Endodermal cell (in vitro differentiated cells): ENCODE results near the gene TOM1. TPM values are rescaled to one million over a fixed set of nuclear protein-coding genes. Genes with fewer than 3 reads are reported as not detected.

Experiments
- DNase-seq: peaks from one replicate; pipeline ENCODE4 v3.0.0-alpha.2; 2017
- H3K27ac ChIP-seq: 2 replicates; pipeline ENCODE4 v1.5.1; 2013; ENCODE audit warnings: mild to moderate bottlenecking, low read depth, low read length, moderate library complexity
- H3K27me3 ChIP-seq: 2 replicates; pipeline ENCODE4 v1.6.1; 2013; ENCODE audit warnings: mild to moderate bottlenecking, low read length, moderate library complexity; ENCODE audit not compliant: insufficient read depth, control insufficient read depth, poor library complexity, severe bottlenecking
- H3K36me3 ChIP-seq: 2 replicates; pipeline ENCODE4 v1.7.0; 2013; ENCODE audit warnings: mild to moderate bottlenecking, low read length, moderate library complexity; ENCODE audit not compliant: control insufficient read depth, insufficient read depth
- H3K4me1 ChIP-seq: one replicate; pipeline ENCODE4 v1.7.0; 2013; ENCODE audit warnings: low read length; ENCODE audit not compliant: control insufficient read depth, insufficient read depth
- H3K4me3 ChIP-seq: 2 replicates; pipeline ENCODE4 v1.5.1; 2013; ENCODE audit warnings: mild to moderate bottlenecking, low read length, moderate library complexity
- H3K9ac ChIP-seq: 2 replicates; pipeline ENCODE4 v1.6.1; 2013; ENCODE audit warnings: mild to moderate bottlenecking, low read length, moderate library complexity; ENCODE audit not compliant: poor library complexity, severe bottlenecking; ENCODE audit errors: extremely low read depth
- H3K9me3 ChIP-seq: 2 replicates; pipeline ENCODE4 v1.6.1; 2013; ENCODE audit warnings: mild to moderate bottlenecking, low read length, moderate library complexity; ENCODE audit not compliant: control insufficient read depth
- H3K27ac Mint-ChIP-seq: 2 replicates; pipeline ENCODE4 v1.8.0; 2020; ENCODE audit warnings: mixed read lengths
- H3K27me3 Mint-ChIP-seq: 2 replicates; pipeline ENCODE4 v1.8.0; 2021; ENCODE audit warnings: mild to moderate bottlenecking, mixed read lengths; ENCODE audit not compliant: insufficient read depth
- H3K36me3 Mint-ChIP-seq: 2 replicates; pipeline ENCODE4 v1.8.0; 2020; ENCODE audit warnings: low read depth, mixed read lengths
- H3K4me1 Mint-ChIP-seq: 2 replicates; pipeline ENCODE4 v1.8.0; 2020; ENCODE audit warnings: mixed read lengths
- H3K4me3 Mint-ChIP-seq: 2 replicates; pipeline ENCODE4 v1.8.0; 2020; ENCODE audit warnings: mild to moderate bottlenecking, moderate library complexity, mixed read lengths
- H3K9me3 Mint-ChIP-seq: 2 replicates; pipeline ENCODE4 v1.8.0; 2020; ENCODE audit warnings: mild to moderate bottlenecking, mixed read lengths
- CTCF ChIP-seq: fragments of 200-600 bp; sonication (generic); conservative IDR thresholded peaks from 2 replicates; pipeline ENCODE4 v1.5.0; 2021; ENCODE audit warnings: antibody characterized with exemption, mild to moderate bottlenecking
- WGBS, 2 experiments: methylation state at CpG; one replicate each; pipeline versions ENCODE4 v1.1.5 to v1.1.7; 2013; ENCODE audit warnings: missing lambda C conversion rate in 2 of 2, mixed read lengths in 1 of 2; ENCODE audit not compliant: insufficient coverage in 1 of 2, insufficient read length in 1 of 2; 5-methylcytosine and 5-hydroxymethylcytosine counted together
- total RNA-seq, 2 donors: library from RNA; stranded (reverse); fragmentation: NEBNext Ultra II Directional in 1 of 2; extraction: Animal tissue kit (Norgen Biotek cat#: 25700) in 1 of 2; gene quantifications; 2 replicates in 1 of 2; 3 replicates in 1 of 2; pipeline ENCODE4 v1.2.1, GENCODE V29; 2021

Gene TOM1
- total RNA-seq, 2 donors from 2014 or later: 31.3 to 33.3 TPM

GRCh38 chr22:35352214-35353111 lies 52.8 kb downstream of the TOM1 start:
- no peak overlapping the region for H3K27ac Mint-ChIP-seq
- no peaks in the 10 kb centered on the region for H3K9me3 Mint-ChIP-seq
- Histone ChIP-seq H3K36me3 (no peaks in the 10 kb centered on the region), H3K9ac (no peak overlapping the region), H3K27me3 (no peaks in the 10 kb centered on the region), H3K4me1 (no peaks in the 10 kb centered on the region), H3K9me3 (no peaks in the 10 kb centered on the region), H3K4me3 (no peak overlapping the region), H3K27ac (no peak overlapping the region)
- peaks cover 11% of the 10 kb centered on the region for H3K4me1 Mint-ChIP-seq
- DNase-seq: peak; percentile 89
- peak overlapping the region; percentile 72 for H3K4me3 Mint-ChIP-seq
- WGBS, 2 experiments: 81 to 82% methylated on average over 12 to 19 of the region's 19 CpGs
- peak; percentile 75 for TF ChIP-seq CTCF
- H3K27me3 Mint-ChIP-seq: peaks cover 7% of the 10 kb centered on the region
- H3K36me3 Mint-ChIP-seq: no peaks in the 10 kb centered on the region

GRCh38 chr22:35353318-35353717 lies 53.6 kb downstream of the TOM1 start:
- TF ChIP-seq CTCF: no peak
- Histone ChIP-seq H3K27ac (no peak overlapping the region), H3K9ac (no peak overlapping the region), H3K4me3 (no peak overlapping the region), H3K27me3 (no peaks in the 10 kb centered on the region), H3K9me3 (no peaks in the 10 kb centered on the region), H3K36me3 (no peaks in the 10 kb centered on the region), H3K4me1 (no peaks in the 10 kb centered on the region)
- H3K4me3 Mint-ChIP-seq: no peak overlapping the region
- peaks cover 11% of the 10 kb centered on the region for H3K4me1 Mint-ChIP-seq
- H3K36me3 Mint-ChIP-seq: no peaks in the 10 kb centered on the region
- peaks cover 7% of the 10 kb centered on the region for H3K27me3 Mint-ChIP-seq
- 86 to 87% methylated on average over 8 to 11 of the region's 12 CpGs for WGBS, 2 experiments
- H3K9me3 Mint-ChIP-seq: no peaks in the 10 kb centered on the region
- DNase-seq: no peak
- no peak overlapping the region for H3K27ac Mint-ChIP-seq

GRCh38 chr22:35354068-35354467 lies 54.4 kb downstream of the TOM1 start:
- no peaks in the 10 kb centered on the region for H3K36me3 Mint-ChIP-seq
- no peak overlapping the region for H3K27ac Mint-ChIP-seq

More at GRCh38 chr22:35354068-35354467, 54.4 kb downstream of the TOM1 start:
- H3K4me3 Mint-ChIP-seq: no peak overlapping the region
- H3K4me1 ChIP-seq: no peaks in the 10 kb centered on the region
- peaks cover 11% of the 10 kb centered on the region for H3K4me1 Mint-ChIP-seq
- H3K27me3 Mint-ChIP-seq: peaks cover 7% of the 10 kb centered on the region
- no peaks in the 10 kb centered on the region for H3K9me3 ChIP-seq
- no peak for TF ChIP-seq CTCF
- H3K9me3 Mint-ChIP-seq: no peaks in the 10 kb centered on the region
- H3K27me3 ChIP-seq: no peaks in the 10 kb centered on the region
- no peaks in the 10 kb centered on the region for H3K36me3 ChIP-seq
- H3K4me3 ChIP-seq: no peak overlapping the region
- 88% methylated on average over 4 of the region's 4 CpGs; no CpG with 5 or more reads in 1 of the 2 experiments for WGBS, 2 experiments
- H3K9ac ChIP-seq: no peak overlapping the region
- no peak for DNase-seq
- H3K27ac ChIP-seq: no peak overlapping the region
